SH-SY5Y (cell line): ENCODE results near the gene TNFRSF17.
"Not testable (repeated sequence)": the region's sequence is repeated elsewhere in the genome, so short reads cannot be mapped to it uniquely, and the experiment has no call there.

Source experiments
- GATA2 ChIP-seq: IDR thresholded peaks from 2 replicates; pipeline ENCODE4 v1.6.1; 2011; ENCODE audit warnings: mild to moderate bottlenecking, low read depth, low read length
- GATA3 ChIP-seq: IDR thresholded peaks from 2 replicates; pipeline ENCODE4 v1.6.1; 2011; ENCODE audit warnings: low read depth, mild to moderate bottlenecking, low read length, moderate library complexity

TNFRSF17 gene

GRCh38 chr16:11964761-11965551 lies at the start of gene TNFRSF17:
TSS of gene TNFRSF17 (plus strand) at chr16:11965210. CDS start at chr16:11965325, 115 bp downstream.
- no peak for TF ChIP-seq GATA3

DNA sequence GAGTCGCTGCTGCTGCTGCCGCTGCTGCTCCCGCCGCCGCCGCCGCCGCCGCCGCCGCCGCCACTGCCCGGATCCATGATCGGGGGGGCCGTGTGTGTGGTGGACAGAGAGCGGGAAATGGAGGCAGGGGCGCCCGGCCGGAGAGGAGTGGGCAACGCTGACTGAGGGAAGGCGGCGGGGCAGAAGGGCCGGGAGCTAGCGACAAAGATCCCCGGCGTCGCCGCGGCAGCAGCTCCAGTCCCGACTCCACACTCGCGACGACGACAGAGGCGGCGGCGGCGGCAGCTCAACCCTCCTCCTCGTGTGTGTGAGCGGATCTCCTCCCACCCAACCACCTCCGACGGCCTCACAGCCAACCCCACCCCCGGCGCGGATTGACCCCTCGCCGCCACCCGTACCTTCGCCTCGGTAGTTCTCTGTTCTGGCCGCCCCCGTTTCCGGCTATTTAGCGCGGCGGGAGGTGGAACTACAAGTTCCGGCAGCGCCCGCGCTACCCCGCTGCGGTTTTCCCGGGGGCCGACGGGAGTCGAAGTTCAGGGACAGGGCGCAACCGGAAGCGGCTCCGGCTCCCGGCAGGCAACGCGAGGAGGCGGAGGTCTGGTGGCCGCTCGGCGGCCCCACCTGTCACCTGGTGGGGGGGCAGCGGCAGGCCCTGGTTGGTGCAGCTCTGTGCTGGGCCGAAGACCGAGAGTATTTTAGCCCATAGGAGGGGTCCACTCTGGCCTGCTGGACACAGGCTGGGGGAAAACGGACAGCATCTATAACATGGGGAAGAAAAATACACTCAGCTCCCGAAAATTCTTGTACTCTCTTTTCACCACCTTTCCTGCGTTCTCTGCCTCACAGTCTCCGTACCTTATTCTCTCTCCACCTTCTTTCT lies 49.1 kb upstream of the TNFRSF17 start, which contains the start of gene GSPT1:
Gene GSPT1 (minus strand): TSS at position 313 of the 880 bp plus-strand sequence. CDS start 236 bp downstream, at position 77.
- TF ChIP-seq GATA3: no peak

DNA sequence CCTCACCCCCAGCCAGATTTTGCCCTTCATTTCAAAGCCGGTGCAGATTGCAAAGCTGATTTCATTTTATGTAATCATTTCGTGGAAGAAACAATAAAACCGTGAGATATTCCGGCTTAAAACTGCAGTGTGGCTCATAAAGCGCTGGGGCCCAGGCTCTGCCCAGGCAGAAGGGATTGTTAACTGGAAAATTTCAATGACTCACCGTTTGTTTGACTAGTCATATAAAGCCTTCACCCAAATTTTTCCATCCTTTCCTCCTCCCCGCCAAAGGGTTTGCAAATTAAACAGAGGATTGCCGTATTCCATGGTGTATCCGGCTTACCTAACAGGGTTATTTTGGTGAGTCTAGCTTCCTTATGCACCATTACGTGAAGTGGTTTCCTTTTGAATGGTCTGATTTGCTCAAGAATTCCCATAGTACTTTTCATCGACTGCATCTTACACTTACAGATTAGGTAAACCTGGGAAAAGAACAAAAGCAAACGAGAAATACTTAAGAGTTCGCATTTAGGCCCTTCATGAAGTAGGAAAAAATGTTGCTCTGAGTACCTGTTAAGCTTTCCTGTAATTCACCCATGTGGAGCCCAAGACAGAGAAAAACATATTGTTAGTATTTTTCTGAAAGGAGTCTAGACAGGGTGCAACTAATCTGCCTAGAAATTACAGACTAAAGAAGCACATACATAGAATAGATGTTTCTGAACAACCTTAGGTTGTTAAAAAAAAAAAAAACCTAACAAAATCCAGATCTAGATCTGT lies 48.3 kb upstream of the TNFRSF17 start:
- TF ChIP-seq GATA2 (no peak), GATA3 (no peak)

DNA sequence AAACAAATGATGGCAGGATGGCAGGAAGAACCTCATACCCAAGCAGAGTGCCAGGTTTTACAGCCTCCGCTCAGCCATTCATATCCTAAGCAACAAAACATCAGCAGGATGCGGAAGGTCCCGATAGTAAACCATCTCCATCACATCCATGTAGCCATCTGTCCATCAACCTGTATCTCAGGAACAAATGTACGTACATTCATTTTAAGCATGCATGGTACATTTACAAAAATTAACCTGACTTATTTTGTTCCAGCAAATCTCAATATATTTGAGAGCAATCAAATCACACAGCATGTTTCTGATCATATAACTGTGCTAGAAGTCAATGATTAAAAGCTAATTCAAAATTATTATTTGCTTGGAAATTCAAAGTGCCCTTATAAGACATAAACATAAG lies 23.1 kb upstream of the TNFRSF17 start, which contains the start of gene NPIPB2:
Gene NPIPB2 (minus strand): TSS at position 101 of the 400 bp plus-strand sequence. CDS start 0 bp downstream, at position 101.
- not testable (repeated sequence) for TF ChIP-seq GATA3, GATA2

DNA sequence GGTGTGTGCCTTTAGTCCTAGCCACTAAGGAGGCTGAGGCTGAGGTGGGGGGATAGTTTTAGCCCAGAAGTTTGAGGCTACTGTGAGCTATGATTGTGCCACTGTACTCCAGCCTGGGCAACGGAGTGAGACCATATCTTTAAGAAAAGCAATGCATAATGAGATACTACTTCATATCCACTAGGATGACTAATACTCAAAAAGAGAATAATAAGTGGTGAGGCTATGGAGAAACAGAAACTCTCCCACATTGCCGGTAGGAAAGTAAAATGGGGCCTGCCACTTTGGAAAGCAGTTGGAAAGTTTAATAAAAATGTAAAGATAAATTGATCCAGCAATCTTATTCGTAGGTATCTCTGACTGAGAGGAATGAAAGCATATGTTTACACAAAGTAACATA lies 18.6 kb upstream of the TNFRSF17 start:
- TF ChIP-seq GATA2: no peak
- TF ChIP-seq GATA3: no peak

DNA sequence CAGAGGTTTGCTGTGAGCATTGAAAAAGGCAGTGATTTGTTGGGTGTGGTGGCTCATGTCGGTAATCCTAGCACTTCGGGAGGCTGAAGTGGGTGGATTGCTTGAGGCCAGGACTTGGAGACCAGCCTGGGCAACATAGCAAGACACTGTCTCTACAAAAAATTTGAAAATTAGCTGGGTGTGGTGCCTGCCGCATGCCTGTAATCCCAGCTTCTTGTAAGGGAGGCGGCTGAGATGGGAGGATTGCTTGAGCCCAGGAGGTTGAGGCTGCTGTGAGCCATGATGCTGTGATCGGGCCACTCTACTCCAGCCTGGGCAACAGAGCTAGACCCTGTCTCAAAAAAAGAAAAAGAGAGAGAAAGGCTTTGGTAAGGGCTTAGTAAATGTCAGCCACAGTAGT lies 16.2 kb upstream of the TNFRSF17 start:
- TF ChIP-seq GATA2: no peak
- TF ChIP-seq GATA3: no peak

- TF ChIP-seq GATA2 (no peak), GATA3 (no peak)
Observed at GRCh38 chr16:11949527-11949926, 15.5 kb upstream of the TNFRSF17 start.

- TF ChIP-seq GATA2 (no peak), GATA3 (no peak)
Observed at GRCh38 chr16:11950388-11950787, 14.6 kb upstream of the TNFRSF17 start.

GRCh38 chr16:11955713-11956123 lies 9.3 kb upstream of the TNFRSF17 start:
- TF ChIP-seq GATA2 (no peak), GATA3 (no peak)

DNA sequence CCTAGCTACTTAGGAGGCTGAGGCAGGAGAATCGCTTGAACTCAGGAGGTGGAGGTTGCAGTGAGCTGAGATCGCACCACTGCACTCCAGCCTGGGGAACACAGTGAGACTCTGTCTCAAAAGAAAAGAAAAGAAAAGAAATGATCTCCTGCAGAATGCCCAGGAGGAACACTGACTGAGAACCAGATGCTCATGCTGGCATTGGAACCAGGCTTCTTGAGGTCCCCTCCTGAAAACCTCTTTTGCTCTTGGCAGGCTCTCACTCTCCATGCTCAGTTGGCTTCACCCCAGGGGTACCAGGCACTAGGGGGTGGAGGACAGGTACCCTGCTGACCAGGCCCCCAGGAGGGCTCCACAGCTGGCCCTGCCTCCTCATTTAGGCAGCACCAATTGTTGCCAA lies 8.5 kb upstream of the TNFRSF17 start:
- TF ChIP-seq GATA3: no peak
- TF ChIP-seq GATA2: no peak

GRCh38 chr16:11957591-11958395 lies 7.2 kb upstream of the TNFRSF17 start:
- TF ChIP-seq GATA2: no peak
- TF ChIP-seq GATA3: no peak

DNA sequence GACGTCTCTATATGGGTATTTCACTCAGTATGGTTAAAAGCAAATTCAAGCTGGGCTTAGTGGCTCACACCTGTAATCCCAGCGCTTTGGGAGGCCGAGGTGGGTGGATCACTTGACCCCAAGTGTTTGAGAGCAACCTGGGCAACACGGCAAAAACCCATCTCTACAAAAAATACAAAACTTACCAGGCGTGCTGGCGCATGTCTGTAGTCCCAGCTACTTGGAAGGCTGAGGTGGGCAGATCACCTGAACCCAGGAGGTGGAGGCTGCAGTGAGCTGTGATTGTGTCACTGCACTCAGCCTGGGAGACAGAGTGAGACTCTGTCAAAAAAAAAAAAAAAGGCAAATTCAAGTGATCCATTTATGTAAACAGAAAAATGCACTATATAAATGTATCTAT lies 1.3 kb upstream of the TNFRSF17 start:
- TF ChIP-seq GATA3 (no peak), GATA2 (no peak)

DNA sequence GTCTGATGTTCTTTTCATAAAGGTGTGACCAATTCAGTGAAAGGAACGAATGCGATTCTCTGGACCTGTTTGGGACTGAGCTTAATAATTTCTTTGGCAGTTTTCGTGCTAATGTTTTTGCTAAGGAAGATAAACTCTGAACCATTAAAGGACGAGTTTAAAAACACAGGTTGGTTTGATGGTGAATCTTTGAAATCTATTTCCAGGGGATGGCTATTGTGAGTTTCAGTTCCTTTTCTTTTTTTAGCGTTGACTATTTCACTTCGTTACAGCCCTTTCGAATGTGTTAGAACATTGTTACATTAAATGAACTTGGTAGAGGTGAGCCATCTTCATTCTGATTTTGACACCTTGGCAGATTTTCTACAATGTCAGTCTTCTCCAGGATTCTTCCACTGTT lies 1.2 kb downstream of the TNFRSF17 start:
- no peak for TF ChIP-seq GATA2
- TF ChIP-seq GATA3: no peak
